Vagina (tissue), 2 donors: ENCODE results near the gene RIPOR3.

Experiments used
- POLR2A ChIP-seq, 2 donors: fragments of 450-650 bp; IDR thresholded peaks; one replicate each; pipeline ENCODE4 v1.6.1; 2017; ENCODE audit warnings: antibody characterized with exemption in 2 of 2, mild to moderate bottlenecking in 2 of 2, moderate library complexity in 2 of 2
- TF ChIP-seq, protein P1 (sequence below), 3 experiments: fragments of 450-650 bp in 2 of 3; fragments of 200-600 bp in 1 of 3; sonication (generic) in 1 of 3; IDR thresholded peaks; one replicate each; pipeline ENCODE4 v1.5.1; 2017 to 2019; ENCODE audit warnings: antibody characterized with exemption in 3 of 3, mild to moderate bottlenecking in 2 of 3, moderate library complexity in 2 of 3

DNA sequence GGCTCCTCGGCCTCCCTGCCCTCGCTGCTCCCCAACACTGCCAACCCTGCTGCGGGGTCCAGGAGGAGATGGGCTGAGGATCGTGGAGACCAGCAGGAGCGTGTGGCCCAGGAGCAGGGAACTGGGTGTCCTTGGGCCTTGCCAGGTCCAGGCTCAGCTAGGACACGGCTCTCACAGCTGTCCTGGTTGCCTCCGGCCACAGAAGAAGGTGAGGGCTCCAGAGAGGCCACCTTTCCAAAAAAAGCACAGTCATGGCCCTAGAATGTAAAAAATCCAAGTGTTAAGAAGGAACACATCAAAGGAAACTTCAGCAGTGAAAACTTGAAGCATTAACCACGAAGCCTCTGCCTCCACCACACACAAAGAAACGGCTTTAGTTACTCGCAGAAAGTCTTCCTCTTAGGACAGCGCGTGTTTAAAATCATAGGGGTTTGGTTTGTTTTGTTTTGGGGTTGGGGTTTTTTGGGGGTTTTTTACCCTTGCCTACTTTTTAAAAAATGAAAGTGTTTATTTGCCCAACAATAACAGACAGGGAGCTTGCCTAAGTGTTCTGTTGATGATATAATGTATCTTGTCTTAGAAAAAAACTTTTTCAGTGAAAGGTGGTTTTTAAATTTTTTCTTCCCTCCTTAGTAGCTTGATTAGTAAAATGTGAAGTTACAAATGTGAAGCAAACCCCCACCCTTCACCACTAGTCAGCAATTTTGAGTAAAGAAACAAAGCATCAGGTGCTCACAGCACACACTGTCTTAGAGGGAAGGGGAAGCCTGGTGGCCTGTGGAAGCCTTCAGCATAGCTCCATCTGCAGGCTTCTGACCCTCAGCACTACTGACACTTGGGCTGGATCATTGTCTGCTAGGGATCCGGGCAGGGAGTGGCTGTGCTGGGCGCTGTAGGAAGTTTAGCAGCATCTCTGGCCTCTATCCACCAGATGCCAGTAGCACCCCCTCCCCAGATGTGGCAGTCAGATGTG lies 121.2 kb downstream of the RIPOR3 start:
- no peak for TF ChIP-seq POLR2A (IDR thresholded peaks at IDR 0.05)
- TF ChIP-seq, protein P1, sequence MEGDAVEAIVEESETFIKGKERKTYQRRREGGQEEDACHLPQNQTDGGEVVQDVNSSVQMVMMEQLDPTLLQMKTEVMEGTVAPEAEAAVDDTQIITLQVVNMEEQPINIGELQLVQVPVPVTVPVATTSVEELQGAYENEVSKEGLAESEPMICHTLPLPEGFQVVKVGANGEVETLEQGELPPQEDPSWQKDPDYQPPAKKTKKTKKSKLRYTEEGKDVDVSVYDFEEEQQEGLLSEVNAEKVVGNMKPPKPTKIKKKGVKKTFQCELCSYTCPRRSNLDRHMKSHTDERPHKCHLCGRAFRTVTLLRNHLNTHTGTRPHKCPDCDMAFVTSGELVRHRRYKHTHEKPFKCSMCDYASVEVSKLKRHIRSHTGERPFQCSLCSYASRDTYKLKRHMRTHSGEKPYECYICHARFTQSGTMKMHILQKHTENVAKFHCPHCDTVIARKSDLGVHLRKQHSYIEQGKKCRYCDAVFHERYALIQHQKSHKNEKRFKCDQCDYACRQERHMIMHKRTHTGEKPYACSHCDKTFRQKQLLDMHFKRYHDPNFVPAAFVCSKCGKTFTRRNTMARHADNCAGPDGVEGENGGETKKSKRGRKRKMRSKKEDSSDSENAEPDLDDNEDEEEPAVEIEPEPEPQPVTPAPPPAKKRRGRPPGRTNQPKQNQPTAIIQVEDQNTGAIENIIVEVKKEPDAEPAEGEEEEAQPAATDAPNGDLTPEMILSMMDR (IDR thresholded peaks at IDR 0.05), result no peak
